Effector CD8-positive, alpha-beta T cell (primary cell): ENCODE data around the gene NR5A2.

ENCODE experiments used
- DNase-seq: peaks from one replicate; lab custom pipeline; 2025; lab: John Stamatoyannopoulos, UW

The NR5A2 gene

GRCh38 chr1:200124309-200124708, 96.8 kb downstream of the NR5A2 start:
- no peak for DNase-seq

- no peak for DNase-seq
Measured at GRCh38 chr1:200128081-200128480, 100.6 kb downstream of the NR5A2 start.

- no peak for DNase-seq
Measured at GRCh38 chr1:200128944-200129879, 101.7 kb downstream of the NR5A2 start.

- no peak for DNase-seq
Measured at GRCh38 chr1:200130552-200130951, 103.0 kb downstream of the NR5A2 start.

- no peak for DNase-seq
Measured at GRCh38 chr1:200131551-200132125, 104.1 kb downstream of the NR5A2 start.

- no peak for DNase-seq
Measured at GRCh38 chr1:200133123-200133522, 105.6 kb downstream of the NR5A2 start.

GRCh38 chr1:200134116-200134515, 106.6 kb downstream of the NR5A2 start:
- DNase-seq = no peak

- no peak for DNase-seq
Measured at GRCh38 chr1:200136384-200136783, 108.9 kb downstream of the NR5A2 start.

- no peak for DNase-seq
Measured at GRCh38 chr1:200139661-200140250, 112.2 kb downstream of the NR5A2 start.

GRCh38 chr1:200143347-200143746, 115.8 kb downstream of the NR5A2 start:
- no peak for DNase-seq

- no peak for DNase-seq
Measured at GRCh38 chr1:200146100-200146499, 118.6 kb downstream of the NR5A2 start.

- DNase-seq = no peak
Measured at GRCh38 chr1:200147094-200147493, 119.6 kb downstream of the NR5A2 start.

GRCh38 chr1:200147742-200148141, 120.2 kb downstream of the NR5A2 start:
- no peak for DNase-seq

- no peak for DNase-seq
Measured at GRCh38 chr1:200150006-200150405, 122.5 kb downstream of the NR5A2 start.

- DNase-seq = no peak
Measured at GRCh38 chr1:200150721-200151120, 123.2 kb downstream of the NR5A2 start.

GRCh38 chr1:200152336-200152735, 124.8 kb downstream of the NR5A2 start:
- no peak for DNase-seq

- no peak for DNase-seq
Measured at GRCh38 chr1:200153277-200154055, 126.0 kb downstream of the NR5A2 start.

GRCh38 chr1:200154069-200154767, 126.7 kb downstream of the NR5A2 start:
- DNase-seq = no peak

GRCh38 chr1:200157715-200158114, 130.2 kb downstream of the NR5A2 start:
- DNase-seq = no peak

- no peak for DNase-seq
Measured at GRCh38 chr1:200161801-200162200, 134.3 kb downstream of the NR5A2 start.

GRCh38 chr1:200162258-200162657, 134.7 kb downstream of the NR5A2 start:
- no peak for DNase-seq

- DNase-seq = no peak
Measured at GRCh38 chr1:200162877-200163276, 135.4 kb downstream of the NR5A2 start.
